OCI-LY3 (cell line): ENCODE measurements around the gene TEPSIN.

Experiments
- CTCF ChIP-seq: fragments of 200-600, 300-600 bp; sonication (generic); IDR thresholded peaks from 2 replicates; pipeline ENCODE4 v1.5.1; 2014; ENCODE audit warnings: antibody characterized with exemption, low read length, low read depth
- EZH2phosphoT487 ChIP-seq: fragments of 200-600 bp; shearing (Covaris generic); IDR thresholded peaks from 2 replicates; pipeline ENCODE4 v1.6.1; 2018; ENCODE audit warnings: antibody characterized with exemption, mixed run types, low read depth

- TF ChIP-seq EZH2phosphoT487 = no peak
- TF ChIP-seq CTCF = no peak
These were observed 12.9 kb upstream of the TEPSIN start for GRCh38 chr17:81251709-81252301.
